HG02759 (cell line): ENCODE data around the gene SMIM7.

ENCODE experiments used
- ATAC-seq: cut with Tn5 transposase; IDR thresholded peaks from one replicate; pipeline ENCODE4 v1.9.1; 2021; ENCODE audit warnings: mild to moderate bottlenecking, moderate library complexity; ENCODE audit not compliant: unreplicated experiment

SMIM7 gene

GRCh38 chr19:16623066-16623465, 36.9 kb downstream of the SMIM7 start:
- no peak for ATAC-seq

GRCh38 chr19:16621165-16621800, 38.7 kb downstream of the SMIM7 start:
- ATAC-seq: no peak

- no peak for ATAC-seq
Observed at GRCh38 chr19:16620584-16620983, 39.4 kb downstream of the SMIM7 start.

- no peak for ATAC-seq
Observed at GRCh38 chr19:16620018-16620417, 39.9 kb downstream of the SMIM7 start.

- ATAC-seq: no peak
Observed at GRCh38 chr19:16619457-16619856, 40.5 kb downstream of the SMIM7 start.

- no peak for ATAC-seq
Observed at GRCh38 chr19:16618248-16618647, 41.7 kb downstream of the SMIM7 start.

GRCh38 chr19:16615808-16616207, 44.1 kb downstream of the SMIM7 start:
- no peak for ATAC-seq

GRCh38 chr19:16614941-16615340, 45.0 kb downstream of the SMIM7 start:
- no peak for ATAC-seq

- ATAC-seq: no peak
Observed at GRCh38 chr19:16613841-16614240, 46.1 kb downstream of the SMIM7 start.

- no peak for ATAC-seq
Observed at GRCh38 chr19:16612636-16613035, 47.3 kb downstream of the SMIM7 start.

- no peak for ATAC-seq
Observed at GRCh38 chr19:16611121-16611520, 48.8 kb downstream of the SMIM7 start.

- ATAC-seq: no peak
Observed at GRCh38 chr19:16609511-16610200, 50.3 kb downstream of the SMIM7 start.

- no peak for ATAC-seq
Observed at GRCh38 chr19:16608290-16608739, 51.6 kb downstream of the SMIM7 start.

GRCh38 chr19:16607819-16608218, 52.1 kb downstream of the SMIM7 start:
- no peak for ATAC-seq

- ATAC-seq: no peak
Observed at GRCh38 chr19:16605553-16605994, 54.4 kb downstream of the SMIM7 start.

- no peak for ATAC-seq
Observed at GRCh38 chr19:16605115-16605514, 54.8 kb downstream of the SMIM7 start.

- no peak for ATAC-seq
Observed at GRCh38 chr19:16604615-16605014, 55.3 kb downstream of the SMIM7 start.

GRCh38 chr19:16603090-16603489, 56.9 kb downstream of the SMIM7 start:
- no peak for ATAC-seq

- ATAC-seq: no peak
Observed at GRCh38 chr19:16601378-16602052, 58.4 kb downstream of the SMIM7 start.

GRCh38 chr19:16600824-16601223, 59.1 kb downstream of the SMIM7 start:
- ATAC-seq: no peak

- ATAC-seq: no peak
Observed at GRCh38 chr19:16599655-16600346, 60.1 kb downstream of the SMIM7 start.
